NK-92 treated with Interleukin-12 subunit alpha and Interleukin-12 subunit beta, amount 100 ng/mL, for 24 hours (cell line): ENCODE results near the gene PRSS12.
"Not testable (repeated sequence)": the region's sequence is repeated elsewhere in the genome, so short reads cannot be mapped to it uniquely, and the experiment has no call there.

Experiments used
- DNase-seq: peaks from one replicate; lab custom pipeline; 2025; lab: John Stamatoyannopoulos, UW

The PRSS12 gene

GRCh38 chr4:118278473-118279274, 74.1 kb downstream of the PRSS12 start:
- peak; percentile 97 for DNase-seq

GRCh38 chr4:118277243-118277642, 75.6 kb downstream of the PRSS12 start:
- no peak for DNase-seq

- no peak for DNase-seq
Measured at GRCh38 chr4:118276580-118276979, 76.2 kb downstream of the PRSS12 start.

GRCh38 chr4:118273642-118274041, 79.2 kb downstream of the PRSS12 start:
- DNase-seq: no peak

- DNase-seq: no peak
Measured at GRCh38 chr4:118271788-118272187, 81.0 kb downstream of the PRSS12 start.

GRCh38 chr4:118270492-118270891, 82.3 kb downstream of the PRSS12 start:
- no peak for DNase-seq

GRCh38 chr4:118268780-118269179, 84.0 kb downstream of the PRSS12 start:
- DNase-seq: no peak

- DNase-seq: not testable (repeated sequence)
Measured at GRCh38 chr4:118266145-118266496, 86.7 kb downstream of the PRSS12 start.

GRCh38 chr4:118265312-118266144, 87.3 kb downstream of the PRSS12 start:
- no peak for DNase-seq

- no peak for DNase-seq
Measured at GRCh38 chr4:118264096-118264495, 88.7 kb downstream of the PRSS12 start.

- DNase-seq: no peak
Measured at GRCh38 chr4:118260309-118260708, 92.5 kb downstream of the PRSS12 start.

GRCh38 chr4:118259111-118259510, 93.7 kb downstream of the PRSS12 start:
- DNase-seq: no peak

GRCh38 chr4:118254368-118254767, 98.4 kb downstream of the PRSS12 start:
- DNase-seq: no peak

GRCh38 chr4:118249890-118250289, 102.9 kb downstream of the PRSS12 start:
- no peak for DNase-seq

GRCh38 chr4:118237531-118237930, 115.3 kb downstream of the PRSS12 start:
- no peak for DNase-seq

- no peak for DNase-seq
Measured at GRCh38 chr4:118235566-118236120, 117.2 kb downstream of the PRSS12 start.
